K562 (cell line): ENCODE results near the gene IQSEC3. TPM values are rescaled to one million over a fixed set of nuclear protein-coding genes. Genes with fewer than 3 reads are reported as not detected.

Experiments
- ATAC-seq: fragments of 200-7000 bp; cut with Tn5 transposase; 3 replicates; pipeline ENCODE4 v1.9.1; 2020; ENCODE audit warnings: moderate library complexity
- BruUV-seq: library from RNA; stranded (reverse); fragments of 400-500 nt; replicated peaks from 2 replicates; lab custom pipeline; 2021; lab: Mats Ljungman, UMichigan
- CTCF ChIA-PET: fragments of 300-600 bp; formaldehyde crosslinking; extraction: SDS; loops from one replicate; lab custom pipeline; 2021; ENCODE audit warnings: low intra/inter-chr PET ratio; lab: Yijun Ruan, JAX
- POLR2A ChIA-PET: fragments of 300-600, 350-650 bp; sonication (Branson Sonifier 250); formaldehyde crosslinking; extraction: SDS; loops from one replicate; lab custom pipeline; 2021; ENCODE audit warnings: antibody characterized with exemption, inconsistent platforms; lab: Yijun Ruan, JAX
- DNase-seq, 4 experiments: peaks; one replicate each; pipeline versions ENCODE4 v3.0.0 to v3.0.0-alpha.2; 2011 to 2018; ENCODE audit warnings: low spot score in 3 of 4, mixed read lengths in 3 of 4; ENCODE audit errors: extremely low read depth in 1 of 4
- FAIRE-seq: peaks from 2 replicates; lab custom pipeline; 2011; peaks lifted over from hg19 to GRCh38; lab: Jason Lieb, UNC
- H2AFZ ChIP-seq: 2 replicates; pipeline ENCODE4 v1.6.0; 2011; ENCODE audit warnings: low read depth, low read length, control low read depth, inconsistent platforms
- H3K27ac ChIP-seq: fragments of 200-600 bp; 3 replicates; pipeline ENCODE4 v1.8.0; 2011; ENCODE audit warnings: low read depth, mild to moderate bottlenecking, control low read depth, inconsistent platforms, low read length, moderate library complexity, mixed read lengths; ENCODE audit errors: extremely low read depth
- H3K27me3 ChIP-seq, 2 experiments: fragments of 300-600 bp in 1 of 2; 2 replicates in 1 of 2; 3 replicates in 1 of 2; pipeline versions ENCODE4 v1.6.0 to v1.8.0; 2011; ENCODE audit warnings: inconsistent platforms in 2 of 2, low read length in 2 of 2, mild to moderate bottlenecking in 1 of 2, mixed read lengths in 1 of 2, moderate library complexity in 1 of 2; ENCODE audit not compliant: control insufficient read depth in 2 of 2, insufficient read depth in 2 of 2
- H3K36me3 ChIP-seq: fragments of 300-600 bp; 3 replicates; pipeline ENCODE4 v1.8.0; 2011; ENCODE audit warnings: mild to moderate bottlenecking, low read length, inconsistent platforms; ENCODE audit not compliant: control insufficient read depth, insufficient read depth
- H3K4me1 ChIP-seq, 2 experiments: fragments of 200-600 bp in 1 of 2; replicated peaks in 1 of 2; 2 replicates in 1 of 2; 3 replicates in 1 of 2; pipeline versions ENCODE4 v1.5.1 to v1.8.0; 2011; ENCODE audit warnings: inconsistent platforms in 2 of 2, low read length in 2 of 2, mild to moderate bottlenecking in 1 of 2, mixed read lengths in 1 of 2, moderate library complexity in 1 of 2; ENCODE audit not compliant: control insufficient read depth in 2 of 2, insufficient read depth in 2 of 2
- H3K4me2 ChIP-seq: 2 replicates; pipeline ENCODE4 v1.6.1; 2011; ENCODE audit warnings: low read length, control low read depth, inconsistent platforms, mixed read lengths; ENCODE audit not compliant: insufficient read depth
- H3K4me3 ChIP-seq: fragments of 200-600 bp; sonication (generic), shearing (Covaris generic); 2 replicates; pipeline ENCODE4 v1.5.1; 2016; ENCODE audit warnings: control low read depth, inconsistent platforms
- H3K79me2 ChIP-seq: fragments of 200-600 bp; 3 replicates; pipeline ENCODE4 v1.8.0; 2011; ENCODE audit warnings: low read length, inconsistent platforms; ENCODE audit not compliant: control insufficient read depth, insufficient read depth
- H3K9ac ChIP-seq, 2 experiments: 2 replicates each; pipeline versions ENCODE4 v1.6.0 to v1.6.1; 2011; ENCODE audit warnings: low read depth in 2 of 2, low read length in 2 of 2, control low read depth in 1 of 2, inconsistent platforms in 1 of 2, mild to moderate bottlenecking in 1 of 2, mixed read lengths in 1 of 2; ENCODE audit not compliant: insufficient read depth in 1 of 2
- H3K9me1 ChIP-seq: one replicate; pipeline ENCODE4 v1.6.0; 2011; ENCODE audit warnings: inconsistent platforms, mild to moderate bottlenecking, low read length, moderate library complexity; ENCODE audit not compliant: control insufficient read depth, insufficient read depth
- H3K9me3 ChIP-seq: replicated peaks from 2 replicates; pipeline ENCODE4 v1.5.1; 2011; ENCODE audit warnings: low read depth, low read length, inconsistent platforms; ENCODE audit not compliant: control insufficient read depth, insufficient read depth
- H4K20me1 ChIP-seq: replicated peaks from 2 replicates; pipeline ENCODE4 v1.6.1; 2011; ENCODE audit warnings: low read length, inconsistent platforms, mixed read lengths; ENCODE audit not compliant: control insufficient read depth, insufficient read depth
- CHD1 ChIP-seq: fragments of 200-600 bp; sonication (generic); IDR thresholded peaks from one replicate; pipeline ENCODE4 v1.6.1; 2012; ENCODE audit warnings: mild to moderate bottlenecking, moderate library complexity, low read length, inconsistent platforms
- HDAC6 ChIP-seq: IDR thresholded peaks from 2 replicates; pipeline ENCODE4 v1.6.1; 2012; ENCODE audit warnings: low read depth, mild to moderate bottlenecking, control low read depth, inconsistent platforms, low read length, moderate library complexity
- NR2C1 ChIP-seq, 2 experiments: fragments of 450-650 bp; IDR thresholded peaks; 2 replicates each; pipeline ENCODE4 v1.6.1; 2017; ENCODE audit warnings: mild to moderate bottlenecking in 2 of 2, antibody characterized with exemption in 1 of 2, inconsistent platforms in 1 of 2, missing compliant biosample characterization in 1 of 2, missing genetic modification characterization in 1 of 2
- TARDBP ChIP-seq: fragments of 450-650 bp; IDR thresholded peaks from 2 replicates; pipeline ENCODE4 v1.6.1; 2016
- TEAD1 ChIP-seq, 2 experiments: fragments of 450-650 bp in 1 of 2; sonication (generic) in 1 of 2; formaldehyde crosslinking; IDR thresholded peaks; 2 replicates each; pipeline versions ENCODE4 v1.4.0 to v1.8.0; 2020 to 2022; ENCODE audit warnings: mild to moderate bottlenecking in 2 of 2, missing genetic modification reagents in 1 of 2
- ZNF644 ChIP-seq: fragments of 200-800 bp; sonication (Bioruptor generic); IDR thresholded peaks from 2 replicates; pipeline ENCODE4 v1.6.1; 2016; ENCODE audit warnings: low read depth, missing genetic modification characterization, missing compliant biosample characterization
- WGBS: fragments of 100-300 bp; shearing (Covaris generic); methylation state at CpG from one replicate; pipeline ENCODE4 v1.1.6; 2016; ENCODE audit warnings: low coverage, mixed read lengths; ENCODE audit not compliant: insufficient coverage; ENCODE audit errors: missing lambda C conversion rate; 5-methylcytosine and 5-hydroxymethylcytosine counted together
- in situ Hi-C: fragments of 300-500 bp; cut with MboI; formaldehyde crosslinking; loops from 4 replicates; pipeline ENCODE4 v1.15.0; 2018; ENCODE audit warnings: inconsistent platforms, mixed read lengths
- intact Hi-C: fragments of 100-400 bp; cut with micrococcal nuclease; formaldehyde crosslinking; loops from 2 replicates; pipeline ENCODE4 v1.14.2; 2022
- polyA plus RNA-seq, 8 experiments: library from polyadenylated mRNA; depleted of rRNA in 4 of 8; stranded (reverse) in 5 of 8; unstranded in 3 of 8; fragments of >200 nt; fragmentation: Nextera tagmentation in 2 of 8; fragmentation: Illumina TruSeq in 1 of 8; extraction: Ambion mirVana in 2 of 8; extraction: Trizol in 1 of 8; gene quantifications; 2 replicates each; pipeline versions ENCODE4 v1.2.1 to v1.2.3, GENCODE V29; 2011 to 2014; ENCODE audit warnings: inconsistent platforms in 1 of 8, missing spikeins in 1 of 8
- total RNA-seq, 7 experiments: library from RNA; depleted of rRNA in 6 of 7; stranded (reverse); fragments of >200 nt in 6 of 7; fragmentation: Illumina TruSeq in 2 of 7; extraction: Trizol in 2 of 7; gene quantifications; 2 replicates each; pipeline versions ENCODE4 v1.2.1 to v1.2.3, GENCODE V29; 2011 to 2021; ENCODE audit warnings: low replicate concordance in 1 of 7
- TF ChIP-seq, protein P1 (sequence below): fragments of 250-450 bp; sonication (Bioruptor Pico); IDR thresholded peaks from 2 replicates; pipeline ENCODE4 v1.6.1; 2021; ENCODE audit warnings: mild to moderate bottlenecking
- TF ChIP-seq, protein P2 (sequence below): fragments of 250-450 bp; sonication (Bioruptor Pico); IDR thresholded peaks from 2 replicates; pipeline ENCODE4 v1.5.1; 2021; ENCODE audit warnings: mild to moderate bottlenecking
- TF ChIP-seq, protein P3 (sequence below): fragments of 450-650 bp; IDR thresholded peaks from 2 replicates; pipeline ENCODE4 v1.6.1; 2016; ENCODE audit warnings: mild to moderate bottlenecking

The IQSEC3 gene
- total and polyA plus RNA-seq, 9 of the 15 experiments (the other 6 are each of a cell fraction or from before 2014, with no cell fraction given) = under 0.01 to 0.25 (median 0.08) TPM; not detected in 3

DNA sequence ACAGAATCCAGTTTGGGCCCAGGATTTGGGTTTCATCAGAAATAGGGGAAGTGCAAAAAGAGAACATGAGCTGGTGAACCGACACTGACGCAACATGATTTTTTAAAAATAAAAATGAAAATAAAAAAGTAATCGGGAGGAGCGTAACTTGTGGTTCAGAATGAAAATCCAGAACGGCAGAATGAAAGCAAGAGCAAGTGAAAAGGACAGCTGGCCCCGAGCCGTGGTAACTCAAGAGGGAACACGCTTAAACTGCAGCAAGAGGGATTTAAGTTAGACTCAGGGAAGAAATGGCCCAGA, 145.8 kb downstream of the IQSEC3 start (continued):
- TF ChIP-seq TARDBP (no peak), NR2C1 (IDR thresholded peaks at IDR 0.05) (no peak), NR2C1 (tag; IDR thresholded peaks at IDR 0.05) (no peak)
- TF ChIP-seq, protein P1, sequence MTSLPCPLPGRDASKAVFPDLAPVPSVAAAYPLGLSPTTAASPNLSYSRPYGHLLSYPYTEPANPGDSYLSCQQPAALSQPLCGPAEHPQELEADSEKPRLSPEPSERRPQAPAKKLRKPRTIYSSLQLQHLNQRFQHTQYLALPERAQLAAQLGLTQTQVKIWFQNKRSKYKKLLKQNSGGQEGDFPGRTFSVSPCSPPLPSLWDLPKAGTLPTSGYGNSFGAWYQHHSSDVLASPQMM = no peak

DNA sequence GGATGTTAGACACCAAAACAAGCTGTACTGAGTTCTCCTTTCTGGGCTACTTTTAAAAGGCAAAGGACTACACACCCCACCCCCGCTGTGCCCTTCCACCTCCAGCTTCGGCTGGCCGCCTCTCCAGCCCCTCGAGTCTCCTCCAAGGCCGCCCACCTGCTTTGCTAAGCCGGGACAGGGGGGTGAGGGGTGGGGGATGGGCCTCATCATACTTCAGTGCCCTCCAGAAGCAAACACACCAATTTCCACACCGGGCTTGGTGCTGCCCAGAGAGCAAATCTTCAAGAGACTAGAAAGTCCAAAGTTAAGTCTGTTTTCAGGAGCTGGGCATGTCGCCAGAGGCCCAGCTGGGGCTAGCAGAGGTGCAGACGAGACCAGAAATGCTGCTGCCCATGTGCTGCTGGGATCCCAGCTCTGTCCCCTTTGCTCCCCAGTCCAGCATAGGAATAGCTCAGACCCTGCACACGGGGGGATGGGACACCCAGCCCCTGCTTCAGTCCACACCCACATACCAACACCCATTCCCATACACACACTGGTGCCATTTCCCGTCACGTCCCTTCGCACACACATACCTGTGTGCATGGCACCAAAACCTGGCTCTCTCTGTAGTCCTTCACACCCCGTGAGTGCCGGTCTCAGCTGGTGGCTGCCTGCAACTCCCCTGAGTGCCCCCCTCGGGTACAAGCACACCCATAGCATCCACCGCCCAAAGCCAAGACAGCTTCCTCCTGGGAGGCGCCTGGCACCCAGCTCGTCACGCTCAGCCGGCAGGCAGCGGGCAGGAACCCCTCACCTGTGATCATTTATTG, 146.4 kb downstream of the IQSEC3 start:
- Histone ChIP-seq H3K9me3 (no peaks in the 10 kb centered on the region), H3K4me2 (no peak overlapping the region), H3K27ac (no peak overlapping the region), H3K4me1 (no peaks in the 10 kb centered on the region; a peak in 1 of 5 replicates), H3K27me3 (peaks cover 30 to 71% of the 10 kb centered on the region in 2 experiments), H4K20me1 (no peaks in the 10 kb centered on the region), H3K4me3 (no peak overlapping the region), H3K36me3 (no peaks in the 10 kb centered on the region), H2AFZ (no peak overlapping the region), H3K9me1 (no peaks in the 10 kb centered on the region), H3K9ac (no peak overlapping the region), H3K79me2 (no peaks in the 10 kb centered on the region)
- intact Hi-C loops = no loop called here
- FAIRE-seq (no peak), DNase-seq (no peak), ATAC-seq (no peak)
- WGBS = 4% methylated on average over 8 of the region's 22 CpGs
- POLR2A ChIA-PET = no interaction called here
- BruUV-seq = no TSS peak
- in situ Hi-C loops = no loop called here
- CTCF ChIA-PET = no interaction called here
- TF ChIP-seq ZNF644 (tag) = no peak
- TF ChIP-seq, protein P2, sequence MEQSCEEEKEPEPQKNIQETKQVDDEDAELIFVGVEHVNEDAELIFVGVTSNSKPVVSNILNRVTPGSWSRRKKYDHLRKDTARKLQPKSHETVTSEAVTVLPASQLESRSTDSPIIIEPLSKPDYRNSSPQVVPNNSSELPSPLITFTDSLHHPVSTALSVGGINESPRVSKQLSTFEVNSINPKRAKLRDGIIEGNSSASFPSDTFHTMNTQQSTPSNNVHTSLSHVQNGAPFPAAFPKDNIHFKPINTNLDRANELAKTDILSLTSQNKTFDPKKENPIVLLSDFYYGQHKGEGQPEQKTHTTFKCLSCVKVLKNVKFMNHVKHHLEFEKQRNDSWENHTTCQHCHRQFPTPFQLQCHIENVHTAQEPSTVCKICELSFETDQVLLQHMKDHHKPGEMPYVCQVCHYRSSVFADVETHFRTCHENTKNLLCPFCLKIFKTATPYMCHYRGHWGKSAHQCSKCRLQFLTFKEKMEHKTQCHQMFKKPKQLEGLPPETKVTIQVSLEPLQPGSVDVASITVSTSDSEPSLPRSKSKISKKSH (CRISPR knock-in tag) = no peak
- no peak for TF ChIP-seq HDAC6
- TF ChIP-seq, protein P3, sequence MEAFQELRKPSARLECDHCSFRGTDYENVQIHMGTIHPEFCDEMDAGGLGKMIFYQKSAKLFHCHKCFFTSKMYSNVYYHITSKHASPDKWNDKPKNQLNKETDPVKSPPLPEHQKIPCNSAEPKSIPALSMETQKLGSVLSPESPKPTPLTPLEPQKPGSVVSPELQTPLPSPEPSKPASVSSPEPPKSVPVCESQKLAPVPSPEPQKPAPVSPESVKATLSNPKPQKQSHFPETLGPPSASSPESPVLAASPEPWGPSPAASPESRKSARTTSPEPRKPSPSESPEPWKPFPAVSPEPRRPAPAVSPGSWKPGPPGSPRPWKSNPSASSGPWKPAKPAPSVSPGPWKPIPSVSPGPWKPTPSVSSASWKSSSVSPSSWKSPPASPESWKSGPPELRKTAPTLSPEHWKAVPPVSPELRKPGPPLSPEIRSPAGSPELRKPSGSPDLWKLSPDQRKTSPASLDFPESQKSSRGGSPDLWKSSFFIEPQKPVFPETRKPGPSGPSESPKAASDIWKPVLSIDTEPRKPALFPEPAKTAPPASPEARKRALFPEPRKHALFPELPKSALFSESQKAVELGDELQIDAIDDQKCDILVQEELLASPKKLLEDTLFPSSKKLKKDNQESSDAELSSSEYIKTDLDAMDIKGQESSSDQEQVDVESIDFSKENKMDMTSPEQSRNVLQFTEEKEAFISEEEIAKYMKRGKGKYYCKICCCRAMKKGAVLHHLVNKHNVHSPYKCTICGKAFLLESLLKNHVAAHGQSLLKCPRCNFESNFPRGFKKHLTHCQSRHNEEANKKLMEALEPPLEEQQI = no peak
- TF ChIP-seq TEAD1 (CRISPR knock-in tag; IDR thresholded peaks at IDR 0.05) = no peak
- no peak for TF ChIP-seq CHD1
